Vagina (tissue), 2 donors: ENCODE data around the gene EVL.

Experiments
- POLR2A ChIP-seq, 2 donors: fragments of 450-650 bp; IDR thresholded peaks; one replicate each; pipeline ENCODE4 v1.6.1; 2017; ENCODE audit warnings: antibody characterized with exemption in 2 of 2, mild to moderate bottlenecking in 2 of 2, moderate library complexity in 2 of 2
- POLR2AphosphoS5 ChIP-seq, 2 donors: sonication (generic); formaldehyde crosslinking; IDR thresholded peaks; one replicate each; pipeline ENCODE4 v1.9.0; 2017; ENCODE audit warnings: antibody characterized with exemption in 2 of 2, mild to moderate bottlenecking in 2 of 2, low read depth in 1 of 2; ENCODE audit not compliant: insufficient read depth in 1 of 2
- TF ChIP-seq, protein P1 (sequence below), 3 experiments: fragments of 450-650 bp in 2 of 3; fragments of 200-600 bp in 1 of 3; sonication (generic) in 1 of 3; IDR thresholded peaks; one replicate each; pipeline ENCODE4 v1.5.1; 2017 to 2019; ENCODE audit warnings: antibody characterized with exemption in 3 of 3, mild to moderate bottlenecking in 2 of 3, moderate library complexity in 2 of 3

DNA sequence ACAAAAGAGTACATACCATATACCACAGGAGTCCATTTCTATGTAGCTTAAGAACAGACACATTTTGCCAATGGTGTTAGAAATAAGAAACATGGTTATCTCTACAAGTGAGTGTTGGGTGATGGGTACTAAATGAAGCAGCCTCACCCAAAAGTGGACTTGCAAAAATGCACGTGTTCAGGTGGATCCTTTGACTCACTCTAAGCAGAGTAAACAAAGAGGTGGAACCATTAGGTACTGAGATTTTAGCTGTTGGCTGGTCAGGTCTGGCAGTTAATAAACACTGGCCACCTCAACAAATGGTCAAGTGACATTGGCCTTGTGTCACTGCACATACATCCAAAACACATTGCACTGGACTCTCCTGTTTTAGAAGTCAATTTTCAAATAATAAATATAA is 27.6 kb downstream of the EVL start:
- TF ChIP-seq, protein P1, sequence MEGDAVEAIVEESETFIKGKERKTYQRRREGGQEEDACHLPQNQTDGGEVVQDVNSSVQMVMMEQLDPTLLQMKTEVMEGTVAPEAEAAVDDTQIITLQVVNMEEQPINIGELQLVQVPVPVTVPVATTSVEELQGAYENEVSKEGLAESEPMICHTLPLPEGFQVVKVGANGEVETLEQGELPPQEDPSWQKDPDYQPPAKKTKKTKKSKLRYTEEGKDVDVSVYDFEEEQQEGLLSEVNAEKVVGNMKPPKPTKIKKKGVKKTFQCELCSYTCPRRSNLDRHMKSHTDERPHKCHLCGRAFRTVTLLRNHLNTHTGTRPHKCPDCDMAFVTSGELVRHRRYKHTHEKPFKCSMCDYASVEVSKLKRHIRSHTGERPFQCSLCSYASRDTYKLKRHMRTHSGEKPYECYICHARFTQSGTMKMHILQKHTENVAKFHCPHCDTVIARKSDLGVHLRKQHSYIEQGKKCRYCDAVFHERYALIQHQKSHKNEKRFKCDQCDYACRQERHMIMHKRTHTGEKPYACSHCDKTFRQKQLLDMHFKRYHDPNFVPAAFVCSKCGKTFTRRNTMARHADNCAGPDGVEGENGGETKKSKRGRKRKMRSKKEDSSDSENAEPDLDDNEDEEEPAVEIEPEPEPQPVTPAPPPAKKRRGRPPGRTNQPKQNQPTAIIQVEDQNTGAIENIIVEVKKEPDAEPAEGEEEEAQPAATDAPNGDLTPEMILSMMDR (IDR thresholded peaks at IDR 0.05), result no peak
- TF ChIP-seq POLR2AphosphoS5 (IDR thresholded peaks at IDR 0.05; ENCODE audit: insufficient read depth in 1 of 2, low read depth in 1 of 2) (no peak), POLR2A (IDR thresholded peaks at IDR 0.05) (no peak)
